HG03103 (cell line): ENCODE results near the gene PTMA.
A peak's percentile ranks its signal among the peaks of the same experiment; 100 is the strongest.

Source experiments
- ATAC-seq: cut with Tn5 transposase; IDR thresholded peaks from one replicate; pipeline ENCODE4 v1.9.1; 2021; ENCODE audit warnings: low read depth; ENCODE audit not compliant: unreplicated experiment

The PTMA gene

DNA sequence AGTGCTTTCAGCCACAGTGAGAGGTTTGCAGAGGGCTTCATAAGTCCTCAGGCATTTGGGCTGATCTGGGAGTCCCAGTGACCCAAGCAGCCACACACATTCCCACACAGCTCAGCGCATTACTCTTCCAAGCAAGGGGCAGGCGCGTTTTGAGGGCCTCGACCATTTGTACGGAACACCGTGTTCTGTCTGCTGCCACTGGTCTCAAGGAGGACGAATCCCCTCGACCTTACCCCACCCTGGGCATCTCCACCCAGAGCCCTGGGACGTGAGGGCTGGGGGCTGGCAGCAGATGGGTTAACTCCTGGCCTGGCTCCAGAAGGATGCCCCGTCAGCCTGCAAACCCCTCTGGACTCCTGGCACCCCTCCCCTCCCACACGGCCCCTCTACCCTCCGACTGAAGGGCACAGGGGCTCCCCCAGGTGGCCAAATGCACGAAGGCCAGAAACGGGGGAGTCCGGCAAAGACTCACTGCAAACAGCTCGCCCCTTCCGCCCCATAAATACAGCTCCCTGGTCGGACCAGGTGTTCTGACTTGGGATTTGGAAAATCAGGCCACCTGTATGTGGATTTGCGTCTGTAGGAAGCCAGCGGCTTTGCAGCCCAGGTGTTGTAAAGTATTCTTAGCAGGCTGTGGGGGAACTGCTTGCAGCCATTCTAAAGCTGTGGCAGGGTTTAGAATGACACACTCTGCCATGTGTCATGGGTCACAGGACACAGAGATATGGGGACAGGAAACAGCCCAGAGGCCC lies 33.6 kb upstream of the PTMA start:
- ATAC-seq = peak; percentile 36

DNA sequence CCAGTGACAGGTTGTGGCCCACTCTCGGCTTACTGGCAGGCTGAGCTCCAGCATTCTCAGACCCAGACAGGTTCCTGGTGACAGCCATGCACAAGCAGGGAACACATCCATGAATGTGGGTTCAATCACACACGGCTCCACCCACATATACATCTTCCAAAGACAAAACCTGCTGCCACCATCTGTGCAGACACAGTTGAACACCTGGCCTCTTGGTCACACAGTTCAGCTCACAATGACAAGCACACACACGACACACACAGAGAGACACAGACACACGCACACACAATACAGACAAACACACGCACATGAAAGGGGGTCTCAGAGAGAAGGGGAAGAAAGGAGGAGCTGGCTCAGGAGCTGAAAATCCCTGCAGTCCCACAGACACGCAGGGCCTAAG lies 32.1 kb upstream of the PTMA start:
- no peak for ATAC-seq

DNA sequence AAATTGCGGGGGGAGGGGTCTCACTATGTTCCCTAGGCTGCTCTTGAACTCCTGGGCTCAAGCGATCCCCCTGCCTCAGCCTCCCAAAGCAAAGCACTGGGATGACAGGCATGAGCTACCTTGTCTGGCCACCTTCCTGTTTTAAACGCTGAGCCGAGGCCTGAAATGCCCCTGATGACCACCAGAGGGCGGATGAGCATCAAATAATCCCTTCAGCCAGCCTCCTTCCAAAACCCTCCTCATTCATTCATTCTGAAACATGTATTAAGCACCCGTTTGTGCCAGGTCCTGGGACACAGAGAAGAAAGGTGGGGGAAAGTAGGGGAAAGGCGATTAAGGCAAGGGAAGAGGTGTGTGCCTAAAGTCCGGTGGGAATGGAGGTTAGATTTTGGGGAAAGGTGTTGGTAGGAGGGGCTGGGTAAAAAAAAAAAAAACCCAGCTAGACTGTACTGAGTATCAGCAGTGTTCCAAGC lies 30.7 kb upstream of the PTMA start:
- no peak for ATAC-seq

DNA sequence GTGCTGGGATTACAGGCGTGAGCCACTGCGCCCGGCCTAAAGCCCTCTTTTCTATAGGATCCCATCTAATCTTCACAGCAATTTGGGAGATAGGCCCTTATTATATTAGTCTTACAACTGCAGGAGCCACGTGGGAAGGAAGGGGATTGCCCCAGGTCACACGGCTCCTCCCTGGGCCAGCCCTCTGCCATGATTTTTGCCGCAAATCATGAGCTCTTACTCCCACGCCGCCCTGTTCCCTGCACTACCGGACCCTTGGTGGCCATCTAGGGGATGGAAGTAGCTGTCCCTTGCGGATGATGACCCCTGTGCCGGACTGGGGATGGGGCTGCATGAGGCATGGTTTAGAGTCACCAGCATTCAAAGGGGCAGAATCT lies 28.4 kb upstream of the PTMA start:
- ATAC-seq = no peak

DNA sequence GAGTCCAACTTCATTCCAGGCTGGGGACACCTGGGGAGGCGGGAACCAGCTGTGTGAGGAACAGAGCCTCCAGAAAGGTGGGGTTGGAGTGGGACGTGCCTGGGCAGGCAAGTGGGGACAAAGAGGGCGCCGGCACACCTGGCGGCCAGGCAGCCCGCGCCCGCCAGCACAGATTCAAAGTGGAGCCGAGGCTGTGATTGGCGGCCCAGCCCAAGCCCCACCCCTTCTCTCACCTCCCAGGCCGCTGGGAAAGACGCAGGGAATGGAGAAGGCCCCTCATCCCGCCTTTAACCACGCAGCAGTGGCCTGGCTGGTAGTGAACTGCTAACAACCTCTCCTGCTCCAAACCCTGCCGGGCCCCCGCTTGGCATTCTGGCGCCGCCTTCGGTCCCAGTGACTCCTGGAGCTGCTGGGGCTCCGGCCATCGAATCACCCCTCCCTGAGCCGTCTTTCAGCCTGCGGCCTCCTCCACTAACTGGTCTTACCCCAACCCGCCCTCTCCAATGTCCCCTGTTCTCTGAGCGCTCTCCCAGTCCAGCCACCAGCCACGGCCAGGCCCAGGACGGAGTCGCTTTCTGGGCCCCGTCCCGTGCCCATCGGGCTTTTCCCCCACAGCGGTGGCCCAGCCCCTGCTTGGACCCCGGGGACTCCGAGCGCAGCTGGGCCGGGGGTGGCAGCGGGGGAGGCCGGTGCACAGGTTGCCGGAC lies 27.9 kb upstream of the PTMA start:
- peak; percentile 15 for ATAC-seq

DNA sequence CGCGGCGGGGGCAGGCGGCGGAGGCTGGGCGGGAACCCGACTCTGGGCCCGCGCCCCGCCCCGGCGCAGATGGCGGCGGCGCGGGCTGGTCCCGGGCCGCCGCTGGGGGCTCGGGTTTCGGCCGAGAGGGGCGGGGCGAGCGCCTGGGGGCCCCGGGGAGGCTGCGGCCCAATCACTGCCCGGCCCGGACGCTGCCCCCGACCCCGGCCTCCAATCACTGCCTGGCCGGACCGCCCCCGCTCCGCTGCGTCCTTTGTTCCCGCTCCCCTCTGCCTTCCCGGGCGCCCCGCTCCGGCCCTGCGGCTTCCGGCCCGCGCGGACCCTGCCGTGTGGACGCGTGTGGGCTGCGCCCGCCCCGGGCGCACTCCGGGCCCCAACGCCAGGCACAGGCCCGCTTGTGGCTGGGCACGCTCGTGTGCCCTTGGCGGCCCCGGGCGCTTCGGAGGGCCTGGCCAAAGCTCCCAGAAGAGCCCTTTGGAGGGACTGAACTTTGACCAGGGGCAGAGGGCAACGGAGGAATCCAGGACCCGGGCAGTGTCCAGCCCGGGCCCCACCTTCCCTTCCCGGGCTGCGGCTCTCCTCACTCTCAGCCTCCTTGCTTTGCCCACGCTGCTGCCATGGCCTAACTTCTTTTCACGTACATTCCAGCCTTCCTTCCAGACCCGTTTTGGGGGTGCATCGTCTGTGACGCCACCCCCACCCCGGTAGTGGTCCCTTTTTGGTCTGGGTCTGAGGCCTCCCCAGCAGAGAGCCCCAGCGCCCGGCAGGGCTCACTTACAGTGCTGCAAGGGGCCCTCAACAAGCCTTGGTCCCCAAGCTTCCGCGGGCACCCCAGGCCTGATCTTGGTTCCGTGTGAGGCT lies 27.1 kb upstream of the PTMA start:
- peak; percentile 56 for ATAC-seq

DNA sequence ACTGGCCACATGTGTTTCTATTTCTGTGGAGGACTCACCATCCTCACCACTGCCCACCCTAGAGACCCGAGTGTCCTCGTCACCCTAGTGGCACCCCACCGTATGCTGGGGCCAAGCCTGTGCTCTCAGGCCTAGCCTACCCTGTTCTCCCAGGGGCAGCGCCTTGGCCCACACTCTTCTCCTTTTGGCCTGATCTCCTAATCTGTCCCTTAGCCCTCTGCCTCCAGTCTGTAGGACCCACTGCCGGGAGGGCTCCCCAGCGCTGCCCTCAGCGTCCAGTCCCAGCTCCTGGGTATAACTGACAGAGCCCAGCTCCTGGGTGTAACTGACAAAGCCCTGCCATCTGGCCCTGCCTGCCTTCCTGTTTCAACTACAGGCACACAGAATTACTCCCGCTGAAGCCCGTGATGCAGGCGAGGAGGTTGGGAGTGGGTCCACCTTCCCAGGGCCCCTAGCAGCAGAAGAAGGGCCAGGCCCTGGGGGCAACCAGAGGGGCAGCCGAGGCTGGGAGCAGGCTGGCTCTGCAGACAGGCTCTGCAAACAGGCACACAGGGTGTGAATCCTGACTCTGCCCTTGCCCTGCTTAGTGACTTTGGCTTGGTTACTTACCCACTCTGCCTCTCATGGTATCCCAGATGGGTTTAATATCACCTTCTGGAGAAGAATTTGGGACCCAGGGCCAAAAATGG lies 25.6 kb upstream of the PTMA start:
- no peak for ATAC-seq

DNA sequence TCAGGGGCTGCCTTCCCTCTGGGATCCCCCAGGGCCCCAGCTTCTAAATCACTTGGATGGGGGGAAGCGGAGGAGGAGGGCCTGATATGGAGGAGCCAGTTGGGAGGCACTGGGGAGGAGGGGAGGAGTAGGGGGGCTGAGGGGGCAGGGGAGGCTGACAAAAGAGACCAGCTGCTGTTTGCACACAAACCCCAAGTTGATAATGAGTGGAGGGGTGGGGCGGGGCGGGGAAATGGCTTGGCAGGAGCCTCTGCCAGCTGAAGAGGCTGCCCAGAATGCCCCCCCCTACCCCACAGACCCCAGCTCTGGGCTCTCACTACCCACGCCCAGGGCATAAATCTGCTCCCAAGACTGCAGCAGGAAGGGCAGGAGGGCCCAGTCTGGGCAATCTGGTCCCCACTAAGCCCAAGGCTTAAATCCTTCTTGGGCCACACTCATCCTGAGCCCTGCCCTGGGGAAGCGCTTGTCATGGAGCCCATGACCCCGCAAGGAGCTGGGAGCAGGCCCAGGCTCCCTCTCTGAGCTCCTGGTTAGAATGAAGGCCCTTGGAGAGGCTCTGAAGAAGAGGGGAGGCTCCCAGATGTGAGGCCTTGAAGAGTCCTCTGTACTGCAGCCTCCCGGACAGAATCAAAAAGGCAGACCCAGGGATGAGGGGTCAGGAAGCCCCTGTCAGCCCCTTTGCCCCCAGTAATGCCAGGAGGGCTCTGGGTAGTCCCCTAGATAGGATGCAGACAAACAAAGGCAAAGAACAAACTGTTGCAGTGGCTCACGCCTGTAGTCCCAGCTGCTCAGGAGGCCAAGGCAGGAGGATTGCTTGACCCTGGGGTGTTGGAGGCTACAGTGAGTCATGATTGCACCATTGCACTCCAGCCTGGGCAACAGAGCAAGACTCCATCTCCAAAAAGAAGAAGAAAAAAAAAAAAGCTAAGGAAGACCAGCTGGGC lies 24.8 kb upstream of the PTMA start:
- no peak for ATAC-seq

DNA sequence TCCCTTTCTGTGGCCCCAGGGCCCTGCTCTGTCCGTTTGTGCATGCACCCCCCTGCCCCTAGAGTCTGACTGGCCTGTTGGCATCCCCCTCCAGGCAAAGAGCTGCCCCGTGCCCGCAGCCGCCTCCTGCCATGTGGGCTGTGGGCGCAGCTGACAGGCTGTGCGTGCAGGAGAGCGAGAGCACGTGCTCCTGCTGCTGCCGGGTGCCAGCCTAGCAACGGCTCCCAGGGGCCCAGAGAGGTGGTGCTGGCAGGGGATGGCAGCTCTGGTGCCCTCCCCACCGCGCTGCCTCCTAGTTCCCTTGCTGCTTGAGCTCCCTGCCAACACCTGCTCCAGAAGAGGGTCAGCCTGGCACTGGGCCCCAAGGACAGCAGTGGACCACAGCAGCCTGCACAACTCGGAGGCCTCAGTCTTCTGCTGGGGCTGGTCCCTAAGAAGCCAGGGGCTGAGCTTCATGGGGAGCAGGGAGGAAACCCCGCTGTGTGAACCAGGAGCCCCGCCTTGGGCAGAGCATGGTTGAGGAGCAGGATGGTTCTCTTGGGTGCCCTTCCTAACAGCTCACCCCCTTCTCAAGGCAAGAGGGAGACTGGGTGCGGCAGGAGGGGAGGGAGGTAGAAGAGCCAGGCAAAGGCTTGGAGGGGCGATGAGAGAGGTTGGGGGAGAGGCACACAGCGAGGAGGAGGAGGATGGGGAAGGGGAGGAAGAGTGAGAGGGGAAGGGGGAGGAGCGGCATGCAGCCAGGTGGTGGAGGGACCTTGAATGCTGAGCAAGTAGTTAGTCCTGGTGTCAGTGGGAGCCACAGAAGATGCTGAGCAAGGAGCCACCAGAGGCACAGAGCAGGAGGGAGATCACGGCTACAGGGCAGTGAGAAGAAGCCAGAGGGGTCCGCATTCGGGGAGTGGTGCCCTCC lies 23.8 kb upstream of the PTMA start:
- ATAC-seq = no peak

DNA sequence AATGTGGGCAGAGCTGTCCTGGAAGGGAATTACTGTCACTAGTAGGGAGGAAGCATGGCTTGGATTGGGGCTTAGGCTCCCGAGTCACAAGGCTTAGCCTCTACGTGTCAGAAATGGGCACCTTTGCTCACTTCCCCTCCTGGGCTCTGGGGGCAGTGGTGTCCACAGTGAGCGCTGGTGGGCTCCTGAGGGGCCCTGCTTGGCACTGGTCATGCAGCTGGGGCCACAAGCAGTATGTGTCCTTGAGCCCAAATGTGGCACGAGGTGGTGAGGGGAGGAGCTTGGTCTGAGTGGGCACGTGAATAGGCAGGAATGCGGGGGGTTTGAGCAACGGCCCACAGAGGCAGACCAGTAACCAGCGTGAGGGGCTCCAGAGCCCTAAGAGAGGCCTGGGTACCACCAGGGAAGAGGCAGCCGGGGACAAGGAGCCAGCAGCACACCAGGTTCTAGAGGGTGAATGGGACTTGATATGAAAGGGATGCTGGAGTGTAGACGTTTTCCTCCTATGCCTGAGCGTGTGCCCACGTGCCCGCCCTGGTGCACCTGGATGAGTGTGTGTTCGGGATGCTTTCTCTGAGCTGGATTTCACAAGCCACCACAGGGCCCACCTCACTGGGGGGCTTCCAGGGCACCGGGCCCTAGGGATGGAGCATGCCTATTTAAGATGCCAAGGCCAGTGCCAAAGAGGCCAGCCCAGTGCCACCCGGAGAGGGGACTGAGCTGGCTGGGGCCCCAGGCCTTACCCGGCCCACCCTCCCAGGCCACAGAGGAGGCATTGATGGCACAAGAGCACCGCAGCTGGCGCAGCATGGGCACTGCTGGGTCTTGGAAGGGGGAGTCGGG lies 22.8 kb upstream of the PTMA start:
- no peak for ATAC-seq

DNA sequence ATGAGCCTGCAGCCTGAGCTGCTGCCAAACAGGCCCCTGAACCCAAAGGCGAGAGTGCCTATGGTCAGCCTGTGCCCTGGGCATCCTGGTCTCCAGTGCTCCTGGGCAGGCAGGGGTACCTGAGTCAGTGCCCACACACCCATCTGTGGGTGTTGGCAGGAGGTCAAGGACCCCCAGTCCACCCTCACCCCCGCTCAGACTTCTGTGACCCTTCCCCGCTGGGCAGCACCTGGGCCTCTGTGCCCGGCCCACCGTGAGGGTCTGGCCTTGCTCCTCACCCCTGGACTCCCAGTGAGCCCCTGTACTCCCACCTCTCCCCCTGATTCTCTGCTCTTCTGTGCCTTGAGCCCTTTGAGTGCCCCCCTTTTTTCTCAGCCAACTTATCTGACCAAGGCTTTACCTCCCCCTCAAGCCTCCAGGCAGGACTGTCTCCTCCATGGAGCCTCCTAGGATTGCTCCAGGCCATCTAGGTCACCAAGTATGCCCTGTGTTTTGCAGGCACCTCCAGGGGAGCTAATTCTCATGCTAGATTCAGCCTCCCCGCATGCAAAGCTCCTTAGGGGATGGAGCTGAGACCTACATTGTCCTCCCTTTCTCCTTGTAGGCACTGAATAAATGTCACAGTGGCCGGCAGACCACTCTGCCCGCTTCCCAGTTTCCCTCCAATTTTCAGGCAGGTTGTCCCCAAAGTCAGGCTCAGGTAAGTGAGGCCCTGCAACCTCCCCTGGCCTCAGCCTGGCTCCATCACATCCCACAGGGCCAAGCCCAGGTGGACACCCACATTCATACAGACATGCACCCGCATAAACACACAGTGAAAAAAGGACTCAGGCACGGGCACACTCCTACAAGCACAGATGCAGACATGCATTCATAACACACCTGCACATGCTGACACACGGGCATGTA lies 21.9 kb upstream of the PTMA start:
- no peak for ATAC-seq

DNA sequence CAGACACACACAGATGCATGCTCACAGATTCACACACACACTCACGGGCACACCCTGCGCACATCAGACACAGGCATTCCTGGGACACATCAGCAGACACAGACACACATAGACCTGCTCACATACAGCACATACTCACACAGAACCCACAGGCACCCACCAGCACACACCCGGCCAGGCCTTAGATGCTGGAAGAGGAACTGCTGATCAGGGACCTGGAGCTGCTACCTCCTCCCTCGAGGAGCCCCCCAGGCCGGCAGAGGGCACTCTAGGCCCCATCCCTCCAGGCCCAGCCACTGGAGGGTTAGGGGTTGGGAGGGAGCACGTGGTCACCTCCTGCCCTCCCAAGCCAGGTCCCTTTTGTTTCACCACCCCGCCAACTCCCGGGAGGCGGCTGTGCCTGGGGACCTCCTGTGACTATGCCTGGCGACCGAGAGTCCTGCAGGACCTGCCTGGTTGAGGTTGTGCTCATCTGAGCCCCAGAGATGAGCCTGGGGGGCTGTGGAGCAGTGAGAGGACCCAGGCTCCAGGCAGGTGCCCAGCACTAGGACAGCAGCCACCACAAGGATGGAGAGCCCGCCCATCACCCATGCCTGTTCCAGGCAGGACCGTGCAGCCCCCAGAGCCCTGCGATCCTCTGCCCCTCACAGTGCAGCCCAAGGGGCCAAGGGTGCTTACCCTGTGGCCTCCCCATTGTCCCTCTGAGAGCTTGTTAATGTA lies 21.0 kb upstream of the PTMA start:
- peak; percentile 74 for ATAC-seq

DNA sequence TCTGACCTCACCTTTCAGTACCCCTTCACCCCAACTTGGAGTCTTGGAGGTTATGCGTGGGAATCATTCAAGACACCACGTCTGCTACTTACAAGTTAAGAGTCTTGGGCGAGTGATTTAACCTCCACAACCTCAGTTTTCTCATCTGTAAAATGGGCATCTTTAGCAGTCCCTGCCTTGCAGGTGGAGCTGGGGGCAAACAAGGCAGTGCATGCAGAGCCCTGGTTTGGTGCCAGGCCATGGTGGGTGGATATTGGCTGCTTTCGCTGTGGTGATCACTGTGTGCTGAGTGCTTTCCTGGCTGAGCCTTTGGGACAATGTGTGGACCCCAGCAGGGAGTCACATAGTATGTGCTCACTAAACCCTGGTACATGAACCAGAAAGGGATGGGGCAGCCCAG lies 20.4 kb upstream of the PTMA start:
- no peak for ATAC-seq

DNA sequence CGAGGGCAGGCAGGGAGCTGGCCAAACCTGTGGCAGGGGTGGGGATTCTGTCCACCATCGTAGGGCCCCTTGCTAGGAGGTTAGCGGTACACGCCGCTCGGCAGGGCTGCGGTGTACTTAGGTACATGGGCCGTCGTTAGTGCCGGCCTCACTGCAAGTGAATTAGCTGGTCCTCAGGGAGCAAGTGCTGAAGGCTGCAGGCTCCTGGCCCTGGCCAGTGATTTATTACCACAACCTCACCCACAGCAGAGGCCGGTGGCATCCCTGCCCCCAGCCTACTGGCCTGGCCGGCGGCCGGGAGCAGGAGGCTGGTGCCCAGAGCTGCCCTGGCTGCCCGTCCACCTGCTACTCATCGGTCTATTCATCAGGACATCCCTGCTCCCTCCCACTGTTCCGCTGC lies 19.6 kb upstream of the PTMA start:
- ATAC-seq = no peak

DNA sequence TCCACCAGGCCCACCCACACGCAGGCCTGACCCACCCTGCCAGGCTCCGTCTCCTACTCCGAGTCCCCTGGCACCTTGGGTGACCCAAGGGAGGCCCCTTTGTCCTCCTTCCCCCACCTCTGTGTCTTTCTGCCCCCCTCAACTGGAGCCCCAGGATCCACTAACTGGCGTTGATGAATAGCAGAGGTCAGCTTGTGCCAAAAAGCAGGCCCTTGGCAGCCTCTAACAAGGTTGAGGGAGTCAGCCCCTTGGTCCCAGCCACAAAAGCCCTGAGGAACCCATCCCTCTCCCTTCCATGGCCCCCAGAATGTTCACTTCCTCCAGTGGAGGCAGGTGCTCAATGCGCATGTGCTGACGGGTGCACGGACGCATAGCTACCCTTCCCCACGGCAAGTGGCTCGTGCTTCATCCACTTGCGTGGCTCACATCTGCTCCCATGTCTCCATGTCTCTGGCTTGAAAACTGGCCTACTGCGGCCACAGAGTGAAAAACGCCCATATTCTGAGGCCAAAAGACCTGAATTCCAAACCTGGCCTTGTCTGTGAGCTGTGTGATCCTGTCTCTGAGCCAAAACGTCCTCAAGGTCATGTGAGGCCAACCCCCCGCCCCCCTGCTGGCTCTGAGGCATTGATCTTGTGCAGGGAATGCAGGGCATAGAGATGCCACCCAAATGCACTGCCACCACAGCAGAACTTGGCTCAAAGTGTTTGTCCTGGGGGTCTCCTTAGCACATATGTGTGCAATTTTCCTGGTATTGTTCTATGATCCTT lies 19.0 kb upstream of the PTMA start:
- no peak for ATAC-seq
